Renal pelvis (tissue), 4 donors: ENCODE results near the gene MAP2K5. TPM values are rescaled to one million over a fixed set of nuclear protein-coding genes. Genes with fewer than 3 reads are reported as not detected.

Experiments
- DNase-seq: peaks from one replicate; pipeline ENCODE4 v3.0.0-alpha.2; 2013
- polyA plus RNA-seq, 3 donors: library from polyadenylated mRNA; unstranded; fragments of 120-200 nt; gene quantifications; one replicate each; pipeline ENCODE4 v1.2.1, GENCODE V29; 2013; ENCODE audit not compliant: insufficient read length in 3 of 3

Gene MAP2K5
- polyA plus RNA-seq, 3 donors, result 19.9 to 22.3 (median 20.9) TPM

- DNase-seq, result no peak
Observed at GRCh38 chr15:67750371-67750770, 207.9 kb downstream of the MAP2K5 start.

DNA sequence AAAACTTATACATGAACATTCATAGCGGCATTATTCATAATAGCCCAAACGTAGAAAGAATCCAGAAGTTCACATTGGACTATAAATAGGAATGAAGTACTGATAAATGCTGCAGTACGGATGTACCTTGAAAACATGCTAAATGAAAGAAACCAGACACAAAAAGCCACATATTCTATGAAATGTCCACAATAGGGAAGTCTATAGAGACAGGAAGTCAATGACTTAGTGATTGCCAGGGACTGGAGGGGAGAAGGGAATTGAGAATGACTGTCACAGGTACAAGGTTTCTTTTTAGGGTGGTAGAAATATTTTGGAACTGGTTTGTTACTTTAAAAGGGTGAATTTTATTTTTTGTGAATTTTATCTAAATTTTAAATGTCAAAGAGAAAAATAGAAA is 211.4 kb downstream of the MAP2K5 start:
- DNase-seq, result no peak

DNA sequence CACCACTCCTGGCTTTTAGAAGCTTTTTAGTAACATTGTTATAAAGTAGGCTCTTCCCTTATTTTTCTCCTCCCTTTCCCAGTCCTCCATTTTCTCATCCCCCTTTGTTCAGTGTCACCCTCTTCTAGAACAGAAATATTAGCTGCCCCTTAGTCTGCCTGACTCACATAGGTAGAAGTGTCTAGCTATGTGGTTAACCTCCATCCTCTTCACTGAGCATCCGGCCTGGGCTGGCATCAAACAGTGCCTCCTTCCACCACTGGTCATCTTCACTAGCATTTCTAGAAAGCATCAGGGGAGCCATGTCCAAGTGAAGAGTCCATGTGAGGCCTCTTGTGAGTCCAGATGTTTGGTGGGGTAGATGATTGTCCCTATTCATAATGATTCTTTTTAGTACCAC is 212.8 kb downstream of the MAP2K5 start:
- DNase-seq, result no peak

DNA sequence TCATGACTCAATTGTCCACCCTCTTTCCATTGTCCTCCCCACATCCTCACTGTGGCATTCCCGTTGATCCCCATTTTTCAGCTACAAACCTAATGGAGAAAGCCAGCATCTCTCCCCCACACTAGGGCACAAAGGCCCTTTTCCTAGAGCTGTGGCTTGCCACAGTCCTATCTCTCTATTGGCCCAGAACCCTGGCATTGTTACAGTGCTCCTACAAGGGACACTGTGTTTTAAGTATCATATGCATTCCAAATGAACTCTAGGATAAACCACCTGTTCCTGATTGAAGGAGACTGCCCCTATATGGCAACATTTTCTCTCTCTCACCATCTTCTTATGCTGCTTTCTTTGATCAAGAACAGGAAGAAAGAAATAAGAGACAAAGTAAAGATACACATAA is 213.4 kb downstream of the MAP2K5 start:
- no peak for DNase-seq

GRCh38 chr15:67758619-67759300 is 216.3 kb downstream of the MAP2K5 start:
- DNase-seq, result no peak

GRCh38 chr15:67760901-67761300 is 218.4 kb downstream of the MAP2K5 start:
- DNase-seq, result no peak

DNA sequence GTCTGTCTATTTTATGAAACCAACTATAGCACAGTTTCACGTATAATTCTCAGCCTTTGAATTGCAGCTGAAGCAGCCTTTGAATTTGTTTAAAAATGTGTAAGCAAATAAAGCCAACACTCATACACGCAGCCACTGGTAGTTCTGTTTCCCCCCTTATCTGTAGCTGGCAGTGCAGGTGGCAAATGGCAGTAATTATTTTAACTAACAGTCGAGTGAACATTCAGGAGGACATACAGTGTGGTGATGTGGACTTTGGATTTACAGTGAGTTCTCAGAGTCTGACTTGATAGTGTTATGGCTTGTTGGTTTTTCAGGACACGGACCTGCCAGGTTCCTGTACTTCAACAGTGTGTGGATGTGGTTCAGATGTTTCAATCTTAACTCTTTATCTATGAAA is 218.8 kb downstream of the MAP2K5 start:
- no peak for DNase-seq

DNA sequence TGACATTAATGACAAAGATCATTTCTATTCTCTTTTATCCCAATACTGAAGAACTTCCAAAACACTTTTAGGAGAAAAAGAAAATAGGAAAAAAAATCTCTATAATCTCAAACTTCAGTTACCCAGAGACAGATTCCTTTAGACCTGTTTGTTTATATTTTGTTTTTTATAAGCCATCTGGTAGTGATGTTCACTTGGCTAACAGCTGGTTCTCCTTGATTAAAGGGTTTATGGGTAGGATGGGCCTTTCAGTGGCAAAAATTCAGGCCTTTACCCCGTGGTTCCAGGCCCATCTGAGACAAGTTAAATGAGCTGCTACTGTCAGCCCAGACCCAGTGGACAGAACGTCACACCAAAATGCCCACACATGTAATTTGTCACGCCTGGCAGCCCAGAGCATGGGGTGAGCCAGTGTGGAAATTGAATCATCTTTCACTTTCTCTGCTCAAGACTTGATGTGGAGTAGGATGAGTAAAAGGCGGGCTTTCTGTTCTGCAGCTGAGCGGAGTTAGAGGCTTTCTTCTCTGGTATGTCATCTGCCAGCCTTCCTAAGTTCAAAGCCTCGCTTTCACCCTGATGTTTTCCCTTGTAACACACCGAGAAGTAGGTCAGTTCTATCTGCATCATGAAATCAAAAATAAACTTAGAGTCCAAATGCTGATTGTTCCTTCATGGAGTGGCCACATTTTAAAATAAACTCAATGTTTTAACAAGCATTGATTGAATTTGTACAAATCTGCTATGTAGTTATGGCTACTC is 220.3 kb downstream of the MAP2K5 start:
- DNase-seq, result no peak

DNA sequence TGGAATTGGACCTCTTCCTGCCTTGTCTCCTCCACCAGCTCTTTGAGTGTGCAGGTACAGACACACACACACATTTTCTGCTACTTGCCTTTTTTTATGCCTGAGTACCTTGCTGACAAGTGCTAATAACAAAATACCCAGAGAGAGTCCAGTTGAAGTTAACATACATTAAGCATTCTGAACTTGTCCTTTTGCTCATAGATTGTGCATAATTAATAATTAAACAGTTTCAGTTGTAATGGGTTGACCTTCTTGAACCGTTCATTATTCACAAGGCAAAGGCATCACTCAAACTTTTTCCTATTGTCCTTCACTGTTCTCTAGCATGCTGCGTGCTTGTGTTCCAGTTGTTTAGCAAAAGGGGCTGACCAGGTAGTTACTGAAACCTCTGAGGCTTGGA is 223.2 kb downstream of the MAP2K5 start:
- no peak for DNase-seq

DNA sequence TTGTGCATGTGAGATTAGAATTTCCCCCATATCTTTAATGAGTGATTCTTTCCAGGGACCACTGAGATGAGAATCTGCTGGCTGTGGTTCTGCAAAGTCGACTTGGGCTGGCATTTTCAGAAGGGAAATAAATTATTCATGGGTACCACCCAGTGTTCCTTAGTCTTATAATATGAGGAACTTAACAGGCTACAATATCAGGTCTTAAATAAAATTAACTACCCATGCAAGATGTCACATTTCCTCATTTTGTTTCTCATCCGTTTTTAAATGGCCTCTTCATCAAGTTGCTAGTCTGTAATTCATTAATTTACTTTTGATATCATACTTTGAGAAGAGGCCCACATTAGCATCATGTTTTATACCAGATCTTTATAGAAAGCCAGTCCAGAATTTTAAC is 224.5 kb downstream of the MAP2K5 start:
- no peak for DNase-seq

GRCh38 chr15:67768313-67768977 is 225.9 kb downstream of the MAP2K5 start:
- DNase-seq, result no peak

DNA sequence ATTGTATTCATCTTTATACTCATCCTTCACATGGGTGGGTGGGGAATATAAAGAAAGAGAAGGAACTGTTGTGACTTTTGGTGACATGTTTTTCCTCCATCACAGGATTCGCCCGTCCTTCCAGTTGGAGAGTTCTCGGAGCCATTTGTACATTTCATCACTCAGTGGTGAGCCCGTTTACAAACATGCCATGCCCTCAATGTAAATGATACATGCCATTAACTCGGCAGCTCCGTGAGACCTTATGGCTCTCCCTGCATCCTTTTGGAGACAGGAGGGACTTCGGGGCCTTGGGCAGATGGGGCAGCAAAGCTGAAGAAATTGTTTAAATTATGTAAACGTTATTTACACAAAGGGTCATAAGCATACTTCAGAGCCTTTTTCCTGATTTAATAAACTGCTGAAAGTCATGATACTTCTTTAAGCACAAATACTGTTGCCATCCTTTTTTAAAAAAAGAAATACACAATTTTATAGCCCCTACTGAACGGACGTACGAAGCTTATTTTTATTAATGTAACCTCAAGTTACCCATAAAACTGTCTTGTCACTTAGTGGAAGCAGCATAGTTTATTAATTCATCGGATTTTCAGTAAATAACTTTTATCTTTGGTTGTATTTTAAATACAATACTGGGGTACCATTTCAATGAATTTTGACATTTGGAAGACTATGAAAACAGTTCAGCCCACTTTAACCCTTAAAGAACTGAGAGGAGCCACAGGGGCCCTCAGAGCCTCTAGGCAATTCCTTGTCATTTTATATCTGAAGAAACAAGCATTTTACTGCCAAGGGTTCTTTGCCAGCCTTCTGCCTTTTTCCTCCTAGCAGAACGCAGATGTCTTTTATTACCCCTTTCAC is 227.2 kb downstream of the MAP2K5 start:
- no peak for DNase-seq

GRCh38 chr15:67770358-67770628 is 227.8 kb downstream of the MAP2K5 start:
- no peak for DNase-seq

GRCh38 chr15:67771189-67771800 is 228.8 kb downstream of the MAP2K5 start:
- no peak for DNase-seq

DNA sequence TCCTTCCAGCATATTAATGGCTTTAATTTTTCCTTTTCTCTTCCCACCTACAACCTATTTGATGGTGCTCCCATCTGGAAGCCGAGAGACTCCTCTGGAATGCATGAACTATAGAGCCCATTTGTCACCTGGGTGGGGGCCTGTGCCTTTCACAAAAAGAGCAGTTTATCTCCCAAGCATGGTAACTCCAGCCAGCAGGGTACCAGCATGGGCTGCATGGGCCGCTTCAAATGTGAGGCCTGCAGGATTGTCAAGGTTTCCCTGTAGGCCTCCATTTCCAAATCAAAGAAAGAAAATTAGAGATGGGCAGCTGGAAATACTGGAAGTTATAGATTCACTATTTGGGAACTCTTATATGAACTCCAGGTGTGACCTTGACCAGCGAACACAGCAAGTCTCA is 232.1 kb downstream of the MAP2K5 start:
- DNase-seq, result no peak

GRCh38 chr15:67775250-67775649 is 232.7 kb downstream of the MAP2K5 start:
- DNase-seq, result no peak

DNA sequence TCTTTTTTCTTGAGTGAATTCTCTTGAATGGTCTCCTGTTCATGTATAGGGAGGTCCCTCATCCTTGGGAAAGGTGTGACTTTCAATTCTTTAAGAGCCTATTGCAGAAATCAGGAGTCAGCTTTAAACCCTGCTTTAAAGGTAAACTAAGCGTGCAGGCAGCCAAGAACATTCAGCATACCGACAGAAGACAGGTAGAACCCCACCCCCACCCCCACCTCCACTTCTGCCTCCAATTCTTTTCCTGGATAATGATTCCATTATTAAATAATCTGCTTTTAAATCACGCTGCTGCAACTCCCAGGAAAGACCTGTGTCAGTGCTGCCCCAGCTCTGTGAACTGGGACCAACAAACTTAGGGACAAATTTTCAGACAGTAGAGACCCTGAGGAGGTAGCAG is 233.5 kb downstream of the MAP2K5 start:
- DNase-seq, result no peak

- DNase-seq, result no peak
Observed at GRCh38 chr15:67776600-67776999, 234.1 kb downstream of the MAP2K5 start.

- no peak for DNase-seq
Observed at GRCh38 chr15:67777071-67777470, 234.6 kb downstream of the MAP2K5 start.

- DNase-seq, result no peak
Observed at GRCh38 chr15:67777773-67778172, 235.3 kb downstream of the MAP2K5 start.

DNA sequence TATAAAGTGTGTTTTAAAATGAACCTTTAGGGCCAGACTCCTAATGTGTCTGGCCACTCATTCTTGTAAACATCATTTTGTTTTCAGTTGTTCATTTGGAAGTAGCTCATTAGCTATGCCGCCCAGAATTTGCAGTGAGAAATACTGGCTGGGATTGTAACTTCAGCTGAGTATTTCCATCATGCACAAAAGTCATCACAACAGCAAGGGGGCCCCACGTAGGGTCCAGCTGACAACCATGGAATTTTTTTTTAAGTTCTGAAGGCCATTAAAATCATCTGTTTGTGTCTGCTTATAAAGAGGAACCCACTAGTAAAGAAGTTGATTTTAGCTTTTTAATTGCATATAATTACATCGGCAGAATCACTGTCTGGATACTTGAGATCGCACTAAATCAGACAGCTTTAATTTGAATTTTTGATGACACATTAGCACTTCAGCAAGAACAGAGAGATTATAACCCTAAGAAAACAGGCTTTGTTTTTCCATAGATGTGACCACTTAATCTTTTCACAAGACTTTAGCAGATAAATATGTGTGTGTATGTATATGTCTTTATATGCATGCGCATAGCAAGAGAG is 236.6 kb downstream of the MAP2K5 start:
- no peak for DNase-seq
